Measurements from ENCODE around the gene LOXHD1.

GRCh38 chr18:46628206-46628605 is 28.8 kb downstream of the LOXHD1 start:
- TF ChIP-seq CTCF (IDR thresholded peaks at IDR 0.05) (no peak), POLR2A (IDR thresholded peaks at IDR 0.05) (no peak), POLR2AphosphoS5 (IDR thresholded peaks at IDR 0.05) (no peak)
